WI38 (cell line): Measurements from ENCODE around the gene PIK3C2B.

Source experiments
- H3K4me3 ChIP-seq: 2 replicates; pipeline ENCODE4 v1.5.1; 2011; ENCODE audit warnings: low read depth, mild to moderate bottlenecking, control low read depth, low read length
- TF ChIP-seq, protein P1 (sequence below): IDR thresholded peaks from 2 replicates; pipeline ENCODE4 v1.5.1; 2012; ENCODE audit warnings: low read depth, mild to moderate bottlenecking, control low read depth, low read length

PIK3C2B gene

DNA sequence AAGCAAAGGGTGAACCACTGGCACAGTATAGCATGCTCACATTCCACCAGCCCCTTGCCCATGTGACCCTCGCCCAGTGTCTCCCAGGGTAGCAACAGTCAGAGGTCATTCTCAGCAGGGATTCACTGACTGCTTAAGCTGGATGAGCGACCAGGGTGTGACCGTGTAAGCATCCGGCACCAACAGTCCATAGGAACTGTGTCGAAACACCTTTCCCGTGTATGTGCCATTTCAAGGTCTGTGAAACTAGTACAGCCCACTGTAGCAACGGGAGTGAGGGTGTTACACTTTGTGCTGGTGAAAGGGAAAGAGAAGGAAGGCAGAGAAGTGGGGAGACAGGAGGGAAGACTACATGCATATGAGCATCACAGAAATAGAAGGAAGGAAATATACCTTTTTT is 10.8 kb downstream of the PIK3C2B start:
- no peak overlapping the region for H3K4me3 ChIP-seq
- TF ChIP-seq, protein P1, sequence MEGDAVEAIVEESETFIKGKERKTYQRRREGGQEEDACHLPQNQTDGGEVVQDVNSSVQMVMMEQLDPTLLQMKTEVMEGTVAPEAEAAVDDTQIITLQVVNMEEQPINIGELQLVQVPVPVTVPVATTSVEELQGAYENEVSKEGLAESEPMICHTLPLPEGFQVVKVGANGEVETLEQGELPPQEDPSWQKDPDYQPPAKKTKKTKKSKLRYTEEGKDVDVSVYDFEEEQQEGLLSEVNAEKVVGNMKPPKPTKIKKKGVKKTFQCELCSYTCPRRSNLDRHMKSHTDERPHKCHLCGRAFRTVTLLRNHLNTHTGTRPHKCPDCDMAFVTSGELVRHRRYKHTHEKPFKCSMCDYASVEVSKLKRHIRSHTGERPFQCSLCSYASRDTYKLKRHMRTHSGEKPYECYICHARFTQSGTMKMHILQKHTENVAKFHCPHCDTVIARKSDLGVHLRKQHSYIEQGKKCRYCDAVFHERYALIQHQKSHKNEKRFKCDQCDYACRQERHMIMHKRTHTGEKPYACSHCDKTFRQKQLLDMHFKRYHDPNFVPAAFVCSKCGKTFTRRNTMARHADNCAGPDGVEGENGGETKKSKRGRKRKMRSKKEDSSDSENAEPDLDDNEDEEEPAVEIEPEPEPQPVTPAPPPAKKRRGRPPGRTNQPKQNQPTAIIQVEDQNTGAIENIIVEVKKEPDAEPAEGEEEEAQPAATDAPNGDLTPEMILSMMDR = no peak

DNA sequence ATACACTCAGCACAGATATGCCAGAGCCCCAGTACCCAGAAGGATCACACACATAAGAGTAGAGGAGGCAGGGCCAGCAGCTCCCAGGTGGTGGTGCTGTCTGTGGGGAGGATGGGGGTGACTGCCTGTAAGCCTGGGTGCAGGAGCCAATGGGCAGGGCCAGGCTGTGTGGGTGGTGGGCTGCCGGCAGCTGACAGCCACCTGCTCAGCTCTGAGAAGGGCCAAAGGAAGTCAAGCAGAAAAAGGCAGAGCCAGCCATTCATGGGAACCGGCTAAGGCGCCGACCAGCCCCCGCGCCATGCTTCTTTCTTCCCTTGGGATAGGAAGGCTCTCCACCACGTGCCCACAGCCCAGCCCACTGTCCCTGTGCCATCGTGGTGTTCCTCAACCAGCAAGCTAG is 14.1 kb downstream of the PIK3C2B start:
- TF ChIP-seq, protein P1 = no peak
- H3K4me3 ChIP-seq = no peak overlapping the region

- TF ChIP-seq, protein P1 = no peak
- no peak overlapping the region for H3K4me3 ChIP-seq
Observed at GRCh38 chr1:204479387-204480136, 15.0 kb downstream of the PIK3C2B start.

- TF ChIP-seq, protein P1 = no peak
Observed at GRCh38 chr1:204478921-204479320, 15.7 kb downstream of the PIK3C2B start.

GRCh38 chr1:204478172-204478899 is 16.3 kb downstream of the PIK3C2B start:
- TF ChIP-seq, protein P1 = no peak
- H3K4me3 ChIP-seq = no peak overlapping the region

More at GRCh38 chr1:204478921-204479320, 15.7 kb downstream of the PIK3C2B start:
- no peak overlapping the region for H3K4me3 ChIP-seq

GRCh38 chr1:204477036-204477740 is 17.4 kb downstream of the PIK3C2B start:
- TF ChIP-seq, protein P1 = no peak
- H3K4me3 ChIP-seq = no peak overlapping the region
